ENCODE measurements around the gene ZNF221.

Gene ZNF221

GRCh38 chr19:43957891-43958290 is 6.9 kb downstream of the ZNF221 start:
- no peak for DNase-seq (ENCODE audit: low read depth)

GRCh38 chr19:43960411-43960810 is 9.4 kb downstream of the ZNF221 start:
- DNase-seq (ENCODE audit: low read depth), result no peak

GRCh38 chr19:43966079-43966694 is 15.2 kb downstream of the ZNF221 start:
- no peak for DNase-seq (ENCODE audit: low read depth)

GRCh38 chr19:43976732-43977131 is 25.7 kb downstream of the ZNF221 start:
- no peak for DNase-seq (ENCODE audit: low read depth)

- DNase-seq (ENCODE audit: low read depth), result no peak
Observed at GRCh38 chr19:43983544-43983911, 32.5 kb downstream of the ZNF221 start.

- peak; percentile 46 for DNase-seq (ENCODE audit: low read depth)
Observed at GRCh38 chr19:43983912-43984686, 33.1 kb downstream of the ZNF221 start, which contains the start of gene ZNF155. ZNF155 (plus strand) TSS chr19:43984188; CDS start chr19:43988544, 4,356 bp downstream.

- DNase-seq (ENCODE audit: low read depth), result no peak
Observed at GRCh38 chr19:43984687-43985000, 33.6 kb downstream of the ZNF221 start.

GRCh38 chr19:43997631-43998290 is 46.7 kb downstream of the ZNF221 start:
- DNase-seq (ENCODE audit: low read depth), result no peak

- no peak for DNase-seq (ENCODE audit: low read depth)
Observed at GRCh38 chr19:44002212-44002565, 51.2 kb downstream of the ZNF221 start.

GRCh38 chr19:44002566-44003460 is 51.8 kb downstream of the ZNF221 start, which contains the start of gene ZNF230:
ZNF230 (plus strand) TSS chr19:44002957; CDS start chr19:44007079, 4,122 bp downstream.
- DNase-seq (ENCODE audit: low read depth), result peak; percentile 64

- no peak for DNase-seq (ENCODE audit: low read depth)
Observed at GRCh38 chr19:44003461-44004009, 52.5 kb downstream of the ZNF221 start.

GRCh38 chr19:44005973-44006372 is 54.9 kb downstream of the ZNF221 start:
- DNase-seq (ENCODE audit: low read depth), result no peak

GRCh38 chr19:44007473-44007872 is 56.4 kb downstream of the ZNF221 start:
- DNase-seq (ENCODE audit: low read depth), result no peak

- no peak for DNase-seq (ENCODE audit: low read depth)
Observed at GRCh38 chr19:44010468-44010867, 59.4 kb downstream of the ZNF221 start.
